Endometrial microvascular endothelial cells (primary cell): ENCODE results near the gene TGFBR1. TPM values are rescaled to one million over a fixed set of nuclear protein-coding genes. Genes with fewer than 3 reads are reported as not detected.

ENCODE experiments used
- in situ Hi-C: cut with HindIII; loops from 2 replicates; pipeline ENCODE4 v1.10.0; 2017; ENCODE audit warnings: low sequenced_read_pairs, low pct_unique_long_range_greater_than_20kb; ENCODE audit errors: inconsistent ontology term
- total RNA-seq: library from RNA; depleted of rRNA; stranded (reverse); fragments of >200 nt; gene quantifications from one replicate; pipeline ENCODE4 v1.2.3, GENCODE V29; 2015; ENCODE audit errors: inconsistent ontology term

The TGFBR1 gene
- total RNA-seq, 1 donor from 2014 or later = 10.9 TPM

DNA sequence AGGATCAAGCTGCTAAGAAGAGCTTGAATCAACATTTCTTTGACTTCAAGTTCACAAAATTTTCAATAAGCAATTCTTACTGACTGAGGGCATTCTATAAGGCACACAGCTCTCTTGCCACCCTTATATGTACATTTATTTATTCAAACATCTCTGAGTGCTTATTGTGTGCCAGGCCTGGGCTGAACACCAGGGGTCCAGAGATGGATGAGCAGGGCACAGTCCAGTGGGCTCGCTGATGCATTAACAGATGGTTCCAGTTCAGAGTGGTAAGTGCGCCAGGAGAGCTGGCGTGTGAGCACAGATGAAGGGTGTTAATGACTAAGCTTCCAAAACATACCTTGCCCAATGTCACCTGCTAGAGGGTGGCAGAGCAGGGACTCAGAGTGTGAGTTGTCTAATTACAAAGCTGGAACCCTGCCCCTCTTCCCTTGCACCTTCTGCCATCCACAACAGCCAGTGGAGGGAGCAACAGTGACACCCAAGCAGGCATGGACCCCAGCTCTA, 92.3 kb downstream of the TGFBR1 start:
- in situ Hi-C loops = no loop called here

GRCh38 chr9:99197987-99198386, 93.1 kb downstream of the TGFBR1 start:
- in situ Hi-C loops = no loop called here

DNA sequence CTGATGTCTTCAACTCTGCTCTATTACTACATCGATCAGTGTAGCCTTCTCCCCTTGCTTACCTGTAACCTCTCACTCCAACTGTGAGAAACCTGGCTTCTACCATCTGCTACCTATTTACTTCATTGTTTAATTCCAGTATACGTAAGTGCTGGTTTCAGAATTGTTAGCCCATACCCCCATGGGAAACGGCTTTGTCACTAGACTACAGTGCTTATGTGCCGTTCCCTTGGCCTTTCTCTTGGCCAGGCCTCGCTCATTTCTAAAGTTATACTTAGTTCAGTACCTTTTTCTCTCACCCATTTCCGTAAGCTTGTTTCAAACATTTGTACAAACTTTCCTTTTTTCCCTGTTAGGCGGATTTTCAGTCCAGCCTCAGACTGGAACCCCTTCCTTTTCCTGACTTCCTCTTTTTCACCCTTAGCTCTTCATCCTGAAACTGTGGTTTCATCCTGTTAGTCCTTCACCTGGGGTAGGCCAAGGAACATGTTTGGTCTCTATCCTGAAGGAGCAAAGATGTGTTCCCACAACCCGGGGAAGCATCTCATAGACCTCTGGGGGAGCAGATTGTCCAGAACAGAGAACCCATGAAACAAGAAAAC, 95.1 kb downstream of the TGFBR1 start:
- in situ Hi-C loops = no loop called here

- in situ Hi-C loops = no loop called here
These were observed 96.7 kb downstream of the TGFBR1 start for GRCh38 chr9:99201603-99202002.

Other genes starting within 250 kb of the TGFBR1 start
- gene COL15A1, start 161.2 kb upstream of the TGFBR1 start, total RNA-seq = 0.28 TPM
- 50.9 TPM for gene ALG2, start 116.8 kb downstream of the TGFBR1 start, total RNA-seq
- gene SEC61B, start 117.2 kb downstream of the TGFBR1 start, total RNA-seq = 155 TPM